KBM-7 (cell line): ENCODE measurements around the gene TWNK.

Experiments
- DNase-seq: peaks from one replicate; pipeline ENCODE4 v3.0.0-alpha.2; 2015
- in situ Hi-C: fragments of 300-500 bp; cut with MboI; formaldehyde crosslinking; loops from 2 replicates; pipeline ENCODE4 v1.14.3; 2020; ENCODE audit warnings: low sequenced_read_pairs, low pct_unique_long_range_greater_than_20kb, mixed read lengths

The TWNK gene

GRCh38 chr10:101007099-101007711, 19.9 kb downstream of the TWNK start:
- in situ Hi-C loops, result no loop called here
- no peak for DNase-seq

GRCh38 chr10:101007915-101008822, 20.8 kb downstream of the TWNK start:
- in situ Hi-C loops, result no loop called here
- no peak for DNase-seq

GRCh38 chr10:101008823-101009423, 21.6 kb downstream of the TWNK start:
- in situ Hi-C loops, result no loop called here
- no peak for DNase-seq

GRCh38 chr10:101010329-101010728, 23.0 kb downstream of the TWNK start:
- in situ Hi-C loops, result no loop called here
- no peak for DNase-seq

GRCh38 chr10:101011517-101012423, 24.4 kb downstream of the TWNK start:
- in situ Hi-C loops, result no loop called here
- DNase-seq, result no peak

GRCh38 chr10:101012525-101013364, 25.4 kb downstream of the TWNK start:
- in situ Hi-C loops, result no loop called here

GRCh38 chr10:101013365-101013825, 26.1 kb downstream of the TWNK start:
- in situ Hi-C loops, result no loop called here
- no peak for DNase-seq

More at GRCh38 chr10:101012525-101013364, 25.4 kb downstream of the TWNK start:
- DNase-seq, result peak; percentile 93

GRCh38 chr10:101014230-101014884, 27.0 kb downstream of the TWNK start:
- DNase-seq, result peak; percentile 86
- in situ Hi-C loops, result no loop called here

GRCh38 chr10:101014966-101015581, 27.7 kb downstream of the TWNK start:
- in situ Hi-C loops, result no loop called here
- no peak for DNase-seq

GRCh38 chr10:101015582-101015973, 28.2 kb downstream of the TWNK start:
- in situ Hi-C loops, result no loop called here
- DNase-seq, result no peak

- DNase-seq, result no peak
- in situ Hi-C loops, result no loop called here
These were observed 29.5 kb downstream of the TWNK start for GRCh38 chr10:101016814-101017213.

- DNase-seq, result no peak
- in situ Hi-C loops, result no loop called here
These were observed 30.8 kb downstream of the TWNK start for GRCh38 chr10:101018118-101018599.

- DNase-seq, result peak; percentile 90
These were observed 31.5 kb downstream of the TWNK start for GRCh38 chr10:101018600-101019439.

GRCh38 chr10:101019440-101019703, 32.0 kb downstream of the TWNK start:
- in situ Hi-C loops, result no loop called here
- no peak for DNase-seq

More at GRCh38 chr10:101018600-101019439, 31.5 kb downstream of the TWNK start:
- in situ Hi-C loops, result no loop called here

- in situ Hi-C loops, result no loop called here
These were observed 33.2 kb downstream of the TWNK start for GRCh38 chr10:101020427-101021075.

GRCh38 chr10:101021239-101021638, 33.9 kb downstream of the TWNK start:
- no peak for DNase-seq
- in situ Hi-C loops, result no loop called here

More at GRCh38 chr10:101020427-101021075, 33.2 kb downstream of the TWNK start:
- DNase-seq, result no peak
